NCI-H748 treated with DMSO at 0.1 percent for 48 hours (cell line): ENCODE results near the gene CCDC187.

Experiments
- DNase-seq: peaks from one replicate; lab custom pipeline; 2025; lab: John Stamatoyannopoulos, UW

CCDC187 gene

GRCh38 chr9:136252846-136253245 lies 51.0 kb downstream of the CCDC187 start:
- no peak for DNase-seq

GRCh38 chr9:136252281-136252680 lies 51.6 kb downstream of the CCDC187 start:
- no peak for DNase-seq

- no peak for DNase-seq
Observed at GRCh38 chr9:136251264-136252115, 52.4 kb downstream of the CCDC187 start.

GRCh38 chr9:136250676-136251075 lies 53.2 kb downstream of the CCDC187 start:
- DNase-seq = no peak

DNA sequence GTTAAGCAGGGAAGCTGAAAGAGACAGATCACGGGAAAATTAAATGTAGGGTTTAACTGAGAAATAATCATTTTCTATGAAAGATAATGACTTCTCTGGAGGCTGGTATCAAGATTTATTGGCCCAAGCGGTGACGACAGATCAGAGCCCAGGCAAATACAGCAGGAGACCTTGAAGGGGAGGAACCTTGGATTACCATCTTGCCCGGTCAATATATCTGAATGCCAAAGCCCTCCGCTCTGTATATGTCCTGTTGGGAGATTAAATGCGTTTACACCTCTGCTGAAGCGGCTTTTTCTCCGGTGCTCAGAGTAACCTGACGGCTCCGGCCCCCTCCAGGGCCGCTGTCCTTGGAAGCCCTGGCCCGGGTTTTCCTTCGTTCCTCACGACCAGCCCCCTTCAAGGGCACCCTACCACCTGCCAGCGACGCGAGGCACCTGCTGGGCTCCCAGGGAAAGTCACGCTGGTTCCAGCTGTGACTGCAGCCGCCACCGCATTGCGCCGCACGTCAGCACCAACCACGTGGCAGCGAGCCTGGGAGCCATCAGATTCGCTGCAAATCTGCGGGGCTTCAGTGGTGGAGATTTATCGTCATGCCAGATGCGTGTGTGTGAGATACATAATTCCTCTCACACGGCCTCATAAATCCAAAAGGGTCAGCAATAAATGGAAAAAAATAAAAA lies 53.9 kb downstream of the CCDC187 start:
- no peak for DNase-seq

- DNase-seq = no peak
Observed at GRCh38 chr9:136248951-136249876, 54.7 kb downstream of the CCDC187 start.

GRCh38 chr9:136247947-136248637 lies 55.8 kb downstream of the CCDC187 start:
- DNase-seq = no peak

- no peak for DNase-seq
Observed at GRCh38 chr9:136247551-136247916, 56.4 kb downstream of the CCDC187 start.

DNA sequence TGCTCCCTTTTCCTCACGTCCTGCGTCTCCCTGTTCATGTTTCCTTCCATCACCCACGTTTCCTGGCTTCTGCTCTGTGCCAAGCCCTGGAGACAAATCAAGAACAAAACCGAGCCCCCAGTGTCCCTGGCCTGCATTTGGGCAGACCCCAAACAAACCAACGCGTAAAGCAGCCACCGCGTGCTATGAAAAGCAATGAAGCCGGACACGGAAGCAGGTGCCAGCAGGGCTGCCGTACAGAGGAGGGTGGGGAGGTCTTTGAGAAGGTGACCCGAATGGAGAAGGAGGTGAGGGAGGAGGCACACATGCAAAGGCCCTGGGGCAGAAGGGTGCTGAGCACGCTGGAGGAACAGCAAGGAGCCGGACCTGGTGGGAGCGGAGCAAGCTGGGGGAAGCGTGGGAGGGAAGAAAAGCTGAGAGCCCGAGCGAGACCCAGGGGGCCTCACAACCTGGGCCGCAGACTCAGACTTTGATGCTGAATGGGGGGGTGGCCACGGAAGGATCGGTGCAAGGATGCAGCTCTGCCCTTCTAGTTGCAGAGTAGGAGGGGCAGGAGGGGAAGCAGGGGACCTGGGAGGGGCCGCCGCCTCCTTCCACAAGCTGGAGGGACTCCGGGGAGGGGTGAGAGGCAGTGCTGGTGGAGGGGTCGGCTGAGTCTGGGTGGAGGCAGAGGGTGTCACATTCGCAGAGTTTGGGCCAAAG lies 56.9 kb downstream of the CCDC187 start:
- DNase-seq = no peak

DNA sequence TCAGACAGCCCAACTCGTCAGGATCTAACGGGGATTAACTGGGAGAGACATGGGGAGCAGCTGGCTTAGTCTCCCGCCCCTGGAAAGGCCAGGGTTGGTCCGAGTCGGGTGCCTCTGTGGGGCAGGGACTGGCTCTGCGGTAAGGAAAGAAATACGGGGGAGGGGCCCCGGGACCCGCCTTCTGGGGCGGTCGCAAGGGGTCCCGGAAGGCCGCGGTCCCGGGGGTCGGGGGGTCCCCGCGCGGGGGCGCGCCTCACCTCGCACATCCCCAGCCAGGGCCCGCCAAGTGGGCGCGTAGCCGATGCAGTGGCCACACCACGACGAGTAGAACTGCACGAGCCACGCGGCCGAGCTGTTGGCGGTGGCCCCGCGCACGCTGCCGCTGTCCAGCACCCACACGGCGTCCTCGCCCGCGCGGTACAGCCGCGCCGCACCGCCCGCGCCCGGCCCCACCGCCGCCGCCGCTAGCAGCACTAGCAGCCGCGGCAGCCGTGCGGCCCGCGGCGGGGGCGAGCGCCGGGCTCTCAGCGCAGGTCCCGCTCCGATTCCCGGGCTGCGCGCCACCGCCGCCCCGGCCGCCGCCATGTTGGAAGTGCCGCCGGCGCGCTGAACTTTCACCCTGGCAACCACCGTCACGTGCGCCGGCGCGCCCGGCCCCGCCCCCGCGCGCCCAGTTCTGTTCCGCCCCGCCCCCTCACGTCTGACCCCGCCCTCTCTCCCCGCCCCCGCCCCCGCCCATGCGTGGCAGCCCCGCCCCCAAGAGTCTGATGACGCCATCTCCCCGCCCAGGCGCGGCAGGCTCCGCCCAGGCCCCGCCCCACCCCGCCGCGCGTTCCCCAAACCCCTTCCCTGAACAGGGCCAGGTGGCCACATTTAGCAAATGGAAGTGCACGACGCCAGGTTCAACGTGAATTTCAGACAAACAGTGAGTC lies 58.4 kb downstream of the CCDC187 start, which contains the start of gene QSOX2:
TSS of gene QSOX2 (minus strand) at position 594 of the 932 bp plus-strand sequence. CDS start at position 585, 9 bp downstream.
- DNase-seq = peak; percentile 60

DNA sequence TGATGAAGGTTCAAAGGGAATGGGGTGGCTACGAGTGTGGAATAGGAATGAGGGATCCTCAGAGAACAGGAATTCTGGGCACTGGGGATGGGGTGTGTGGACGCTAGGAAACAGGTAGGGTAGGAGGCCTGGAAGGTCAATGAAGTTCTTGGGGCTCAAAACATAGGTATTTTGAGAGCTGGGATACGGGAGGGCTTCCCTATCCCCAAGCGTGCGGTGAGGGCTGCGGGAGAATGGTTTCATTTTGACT lies 59.0 kb downstream of the CCDC187 start:
- DNase-seq = no peak

DNA sequence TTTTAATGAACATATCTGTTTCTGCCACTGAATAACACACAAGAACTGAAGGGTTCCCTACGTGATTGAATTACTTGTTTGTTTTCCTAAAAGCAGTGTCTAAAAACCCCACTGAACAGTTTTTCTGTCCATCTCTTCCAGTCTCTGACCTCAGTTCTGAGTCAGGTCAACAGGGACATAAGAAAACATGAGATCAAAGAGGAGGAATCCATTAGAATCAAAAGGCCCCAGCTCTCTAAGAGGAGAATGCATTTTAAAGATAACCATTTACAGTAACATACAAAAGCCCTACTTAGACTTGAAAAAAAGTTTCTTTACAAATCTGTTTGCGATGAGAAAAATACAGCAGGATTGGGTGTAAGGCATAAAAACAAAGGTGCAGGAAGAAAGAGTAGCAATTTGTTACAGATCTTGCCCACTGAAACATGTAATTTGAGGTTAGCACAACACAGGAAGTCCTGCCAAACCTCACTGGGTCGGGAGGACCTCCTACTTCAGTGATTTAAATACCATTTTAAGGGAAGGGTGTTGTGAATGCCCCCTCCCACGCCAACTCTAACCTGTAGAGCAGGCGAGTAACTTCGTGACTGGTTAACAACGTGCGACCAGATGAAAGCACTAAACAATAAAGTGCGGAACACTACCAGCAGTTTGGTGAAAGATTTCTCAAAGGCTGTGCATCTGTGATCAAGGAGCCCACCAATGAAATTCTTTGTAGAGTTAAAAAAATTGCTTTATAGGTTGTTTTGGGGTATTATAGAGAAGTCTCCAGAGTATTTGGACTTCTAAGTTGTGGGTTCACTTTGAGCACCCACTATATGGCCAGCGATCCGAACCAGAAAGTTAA lies 59.5 kb downstream of the CCDC187 start:
- no peak for DNase-seq

- DNase-seq = no peak
Observed at GRCh38 chr9:136243631-136244030, 60.3 kb downstream of the CCDC187 start.

- no peak for DNase-seq
Observed at GRCh38 chr9:136242918-136243525, 60.9 kb downstream of the CCDC187 start.

DNA sequence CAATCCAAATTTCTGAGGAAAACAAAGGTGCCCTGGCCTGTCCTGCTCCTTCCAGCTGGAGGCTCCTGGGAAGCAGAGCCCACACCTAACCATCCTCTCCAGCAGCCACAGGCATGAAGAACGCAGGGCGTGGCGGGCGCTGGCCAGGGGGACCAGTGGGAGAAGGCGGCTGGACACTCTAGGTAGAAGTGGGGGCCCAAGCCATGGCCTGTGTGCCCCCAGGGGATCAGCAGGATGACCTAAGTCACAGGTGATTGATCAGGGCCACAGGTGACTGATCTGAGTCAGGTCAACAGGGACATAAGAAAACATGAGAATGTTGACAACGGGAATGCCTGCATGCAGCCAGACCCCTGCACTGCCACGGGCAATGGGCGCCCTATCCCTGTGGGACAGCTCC lies 61.6 kb downstream of the CCDC187 start:
- DNase-seq = no peak

DNA sequence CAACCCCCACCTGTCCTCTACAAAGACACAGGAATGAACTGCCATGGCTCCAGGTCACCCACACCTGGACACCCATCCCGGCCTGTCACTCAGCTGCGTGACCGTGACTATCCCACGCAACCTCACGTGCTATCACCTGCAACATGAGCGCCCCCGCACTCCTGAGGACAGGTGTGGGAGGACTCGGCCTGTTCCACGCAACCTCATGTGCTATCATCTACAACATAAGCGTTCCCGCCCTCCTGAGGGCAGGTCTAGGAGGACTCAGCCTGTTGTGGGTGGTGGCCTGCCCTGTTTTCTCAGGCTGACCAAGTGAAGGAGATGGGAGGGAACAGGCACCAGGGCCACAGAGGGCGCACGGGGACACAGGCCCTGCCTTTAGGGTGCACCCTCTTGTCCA lies 62.4 kb downstream of the CCDC187 start:
- DNase-seq = no peak

DNA sequence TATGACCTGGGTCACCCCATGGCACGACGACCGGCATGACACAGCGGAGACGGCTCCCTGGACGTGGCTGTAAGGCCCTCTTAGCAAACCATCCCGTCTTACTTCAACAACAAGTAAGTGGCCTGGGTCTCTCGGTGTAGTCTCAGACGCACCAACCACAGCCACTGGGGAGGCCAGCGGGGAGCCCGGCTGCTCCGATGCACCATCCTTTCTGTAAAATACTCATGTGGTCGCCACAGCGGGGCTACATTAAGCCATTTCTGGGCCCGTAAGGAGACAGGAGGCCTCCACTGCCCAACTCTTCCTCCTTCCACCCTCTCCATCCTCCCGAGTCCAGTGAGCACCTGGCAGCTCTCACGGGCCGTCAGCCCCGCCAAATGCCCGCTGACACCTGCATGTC lies 63.0 kb downstream of the CCDC187 start:
- DNase-seq = no peak

DNA sequence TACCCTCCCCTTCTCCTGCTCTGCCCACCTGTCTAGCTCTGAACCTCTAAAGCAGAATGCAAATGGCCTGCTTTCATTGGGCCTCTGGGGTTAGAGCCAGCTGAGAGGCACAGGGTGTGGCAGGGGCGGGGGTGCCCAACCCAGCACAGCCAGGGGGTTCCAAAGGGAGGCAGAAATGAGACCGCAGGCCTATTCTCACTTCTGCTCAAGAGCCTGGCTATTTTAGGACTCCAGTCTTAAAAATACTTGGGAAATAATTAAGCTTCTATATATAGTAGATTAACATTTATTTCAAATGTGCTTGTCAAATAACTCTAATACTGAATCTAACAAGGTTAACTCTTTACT lies 63.9 kb downstream of the CCDC187 start:
- DNase-seq = no peak
